ENCODE data around the gene CLRN3.

CLRN3 gene

DNA sequence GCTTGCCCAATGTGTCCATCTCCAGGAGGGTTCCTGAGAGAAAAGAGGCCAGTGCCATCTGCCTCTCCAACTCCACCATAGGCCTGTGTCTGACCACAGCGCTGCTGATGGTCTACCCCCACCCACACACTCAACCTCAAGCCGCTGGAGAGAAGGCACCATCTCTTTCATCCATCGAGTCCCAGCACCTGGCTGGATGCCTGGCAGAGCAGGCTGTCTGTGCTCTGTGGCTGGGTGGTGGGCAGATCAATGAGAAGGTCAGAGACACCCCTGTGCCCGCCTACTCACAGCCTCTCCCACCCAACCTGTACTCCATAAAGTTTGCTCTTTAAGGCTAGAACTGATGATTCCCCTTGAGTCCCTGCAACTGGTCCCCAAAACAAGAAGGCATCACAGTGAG, 58.0 kb downstream of the CLRN3 start:
- no peak for DNase-seq

DNA sequence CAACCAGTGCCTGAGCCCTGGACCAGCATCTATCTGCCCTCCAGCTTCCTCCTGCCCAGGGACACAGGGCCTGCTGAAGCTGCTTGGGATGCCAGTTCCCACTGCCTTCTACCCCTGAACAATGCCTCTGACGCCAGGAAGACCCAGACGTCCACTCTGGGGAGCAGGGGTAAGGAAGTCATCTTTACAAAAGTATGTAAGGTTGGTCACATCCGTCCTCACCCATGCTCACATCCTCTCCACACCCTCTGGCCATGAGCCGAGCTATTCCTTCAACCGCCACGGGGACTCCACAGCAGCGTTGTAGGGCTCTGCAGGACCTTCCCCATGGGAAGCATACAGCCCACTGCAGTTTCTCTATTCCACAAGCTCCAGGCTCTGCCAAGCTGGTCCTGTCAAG, 58.5 kb downstream of the CLRN3 start:
- DNase-seq, result no peak

DNA sequence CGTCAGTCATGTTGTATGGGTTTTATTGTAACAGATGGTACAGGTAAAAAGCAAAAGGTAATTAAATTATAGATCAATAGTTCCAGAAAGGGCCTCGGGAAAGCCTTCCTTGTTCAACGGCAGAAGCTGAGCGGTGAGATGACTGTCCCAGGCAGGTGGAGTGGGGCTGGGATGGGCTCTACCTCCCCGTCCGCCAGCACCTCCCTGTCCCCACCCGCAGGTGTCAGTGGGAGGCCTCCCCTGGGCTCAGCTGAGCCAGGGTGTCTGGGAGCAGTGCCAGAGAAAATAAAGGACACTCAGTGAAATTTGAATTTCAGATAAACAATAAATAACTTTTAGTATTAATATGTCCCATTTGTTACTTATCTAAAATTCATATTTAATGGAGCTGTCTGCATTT, 58.9 kb downstream of the CLRN3 start:
- DNase-seq, result no peak

DNA sequence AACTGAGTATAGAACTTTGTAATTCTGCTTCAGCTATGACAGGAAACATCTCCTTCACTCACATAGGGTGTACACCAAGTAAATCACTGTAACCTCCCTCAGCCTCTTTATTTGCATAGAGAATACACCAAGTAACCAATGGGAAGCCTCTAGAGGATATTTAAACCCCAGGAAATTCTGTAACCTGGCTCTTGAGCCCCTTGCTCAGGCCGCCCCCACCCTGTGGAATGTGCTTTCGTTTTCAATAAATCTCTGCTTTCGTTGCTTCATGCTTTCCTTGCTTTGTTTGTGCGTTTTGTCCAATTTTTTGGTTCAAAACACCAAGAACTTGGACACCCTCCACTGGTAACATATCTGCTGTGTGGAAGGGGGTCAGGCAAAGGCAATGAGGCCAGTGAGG, 60.2 kb downstream of the CLRN3 start:
- DNase-seq, result no peak

DNA sequence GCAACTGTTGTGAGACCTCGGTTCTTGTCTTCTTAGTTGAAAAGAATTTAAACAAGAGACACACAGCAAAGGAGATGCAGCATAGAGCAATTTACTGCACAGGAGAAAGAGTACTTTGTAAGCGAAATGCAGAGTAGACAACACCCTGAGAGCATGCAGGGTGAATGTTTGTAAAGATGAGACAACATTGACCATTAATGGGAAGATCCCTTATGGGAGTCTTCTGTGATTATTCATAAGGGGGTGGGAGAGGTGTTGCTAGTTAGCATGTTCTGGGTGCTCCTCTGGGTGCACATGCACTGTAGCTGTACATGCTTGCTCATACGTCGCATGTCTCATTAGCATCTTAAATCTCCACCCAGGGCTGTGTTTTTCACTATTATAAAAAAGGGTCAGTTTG, 62.3 kb downstream of the CLRN3 start:
- no peak for DNase-seq

Data from SHP77 treated with DMSO at 0.1 percent for 48 hours (cell line).